Subcutaneous adipose tissue (tissue), 4 donors: ENCODE measurements around the gene PDE7B. TPM values are rescaled to one million over a fixed set of nuclear protein-coding genes. Genes with fewer than 3 reads are reported as not detected.

Source experiments
- CTCF ChIP-seq: fragments of 450-650 bp; IDR thresholded peaks from one replicate; pipeline ENCODE4 v1.5.1; 2016; ENCODE audit warnings: low read depth, mild to moderate bottlenecking, control low read depth, antibody characterized with exemption, moderate library complexity
- total RNA-seq, 4 donors: library from RNA; depleted of rRNA; stranded (reverse); fragments of >200 nt; gene quantifications; one replicate each; pipeline ENCODE4 v1.1.0, GENCODE V29; 2016

PDE7B gene
- total RNA-seq, 4 donors from 2014 or later: 4.1 to 12.6 (median 9.5) TPM

DNA sequence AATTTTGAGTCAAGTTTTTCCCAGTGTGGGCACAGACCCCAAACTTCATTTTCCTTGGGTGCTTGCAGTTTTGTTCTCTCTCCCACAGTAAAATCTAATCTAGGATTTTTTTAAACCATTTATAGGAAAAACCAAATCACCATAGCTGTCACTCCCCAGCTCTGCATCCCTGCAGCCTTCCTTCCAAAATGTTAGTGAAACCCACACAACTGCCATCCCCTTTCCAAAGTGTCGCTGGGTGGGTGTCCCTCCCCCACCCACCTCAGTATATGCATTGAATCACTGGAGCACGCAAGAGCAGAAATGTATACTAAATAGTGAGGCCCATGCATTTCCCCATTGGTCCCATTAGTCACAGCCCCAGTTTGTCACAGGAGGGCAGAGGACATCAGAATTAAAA is 260.3 kb downstream of the PDE7B start:
- no peak for TF ChIP-seq CTCF

DNA sequence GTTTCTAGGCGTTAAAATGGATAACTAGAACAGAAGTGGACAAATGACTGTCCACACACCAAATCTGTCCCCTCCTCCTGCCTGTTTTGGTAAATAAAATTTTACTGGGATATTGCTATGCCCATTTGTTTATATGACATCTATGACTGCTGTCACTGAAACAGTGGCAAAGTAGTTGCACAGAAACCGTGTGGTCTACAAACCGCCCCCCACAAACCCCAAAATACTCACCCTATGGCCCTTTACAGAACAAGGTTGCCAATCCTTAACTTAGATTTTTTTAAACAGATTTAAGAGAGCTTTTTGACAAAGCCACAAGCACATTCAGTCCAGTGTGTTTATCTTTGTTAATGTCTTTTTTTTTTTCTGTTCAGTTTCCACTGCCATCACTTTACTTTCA is 260.8 kb downstream of the PDE7B start:
- no peak for TF ChIP-seq CTCF

DNA sequence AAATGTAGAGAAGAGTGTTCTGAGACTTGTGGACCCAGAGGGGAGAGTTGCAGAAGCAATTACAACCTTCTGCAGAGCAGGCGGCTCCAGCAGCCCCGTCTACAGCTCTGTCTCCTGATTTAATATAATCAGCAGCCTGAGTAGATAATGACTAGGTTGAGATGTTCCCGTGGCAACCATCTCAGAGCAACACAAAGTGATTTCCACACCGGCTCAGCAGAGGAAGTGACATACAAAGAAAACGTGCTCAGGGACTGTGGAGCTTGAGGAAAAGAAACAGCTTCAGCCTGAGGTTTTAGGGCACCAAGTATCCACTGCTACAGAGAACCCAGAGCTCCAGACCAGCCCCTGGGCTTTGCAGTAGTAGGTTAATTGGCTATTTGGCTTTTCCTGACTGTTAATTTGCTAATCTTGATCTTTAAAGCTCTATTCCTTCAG is 262.3 kb downstream of the PDE7B start:
- no peak for TF ChIP-seq CTCF

GRCh38 chr6:136114661-136115060 is 263.2 kb downstream of the PDE7B start:
- no peak for TF ChIP-seq CTCF

GRCh38 chr6:136115941-136116340 is 264.4 kb downstream of the PDE7B start:
- no peak for TF ChIP-seq CTCF

GRCh38 chr6:136117081-136117480 is 265.6 kb downstream of the PDE7B start:
- no peak for TF ChIP-seq CTCF

DNA sequence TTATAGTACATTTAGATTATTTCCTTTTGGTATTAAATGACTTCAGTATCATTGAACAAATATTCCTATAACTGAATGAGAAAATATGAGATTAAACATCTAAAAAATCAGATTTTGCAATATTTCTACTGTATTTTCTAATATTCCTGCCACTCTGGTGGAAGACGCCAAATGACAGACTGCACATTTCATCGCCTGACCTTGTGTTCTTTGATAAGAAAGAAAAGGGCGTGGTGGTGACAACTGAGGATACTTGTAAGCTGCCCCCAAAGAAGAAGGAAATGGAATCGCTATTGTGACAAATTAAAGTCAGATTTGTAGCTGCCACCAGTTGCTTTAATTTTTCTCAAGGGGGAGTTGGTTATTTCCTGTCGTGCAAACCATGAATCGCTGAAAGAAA is 267.3 kb downstream of the PDE7B start:
- TF ChIP-seq CTCF: no peak
